ENCODE results near the gene RBM23.

DNA sequence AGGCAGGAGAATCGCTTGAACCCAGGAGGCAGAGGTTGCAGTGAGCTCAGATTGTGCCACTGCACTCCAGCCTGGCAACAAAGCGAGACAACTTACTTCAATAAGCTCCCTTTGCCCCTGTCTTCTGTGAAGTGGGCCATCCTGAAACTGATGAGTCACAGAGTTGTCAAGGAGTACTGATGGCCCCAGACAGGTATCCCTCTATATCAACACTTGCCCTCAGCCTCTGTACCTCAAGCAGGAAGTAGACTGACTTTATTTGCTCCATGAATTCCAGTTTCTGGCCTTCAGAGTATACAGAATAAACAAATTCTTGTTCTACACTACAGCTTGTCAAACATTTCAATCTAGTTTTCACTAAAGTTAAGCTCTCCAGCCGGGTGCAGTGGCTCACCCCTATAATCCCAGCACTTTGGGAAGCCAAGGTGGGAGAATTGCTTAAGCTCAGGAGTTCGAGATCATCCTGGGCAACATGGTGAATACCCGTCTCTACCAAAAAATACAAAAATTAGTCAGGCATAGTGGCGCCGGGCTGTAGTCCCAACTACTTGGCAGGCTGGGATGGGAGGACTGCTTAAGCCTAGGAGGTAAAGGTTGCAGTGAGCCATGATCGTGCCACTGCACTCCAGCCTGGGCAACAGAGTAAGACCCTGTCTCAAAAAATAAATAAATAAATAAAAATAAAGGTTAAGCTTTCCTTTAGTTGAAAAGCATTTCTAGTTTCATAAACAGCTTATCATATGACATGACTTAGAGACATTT is 63.8 kb downstream of the RBM23 start:
- TF ChIP-seq, protein P1, sequence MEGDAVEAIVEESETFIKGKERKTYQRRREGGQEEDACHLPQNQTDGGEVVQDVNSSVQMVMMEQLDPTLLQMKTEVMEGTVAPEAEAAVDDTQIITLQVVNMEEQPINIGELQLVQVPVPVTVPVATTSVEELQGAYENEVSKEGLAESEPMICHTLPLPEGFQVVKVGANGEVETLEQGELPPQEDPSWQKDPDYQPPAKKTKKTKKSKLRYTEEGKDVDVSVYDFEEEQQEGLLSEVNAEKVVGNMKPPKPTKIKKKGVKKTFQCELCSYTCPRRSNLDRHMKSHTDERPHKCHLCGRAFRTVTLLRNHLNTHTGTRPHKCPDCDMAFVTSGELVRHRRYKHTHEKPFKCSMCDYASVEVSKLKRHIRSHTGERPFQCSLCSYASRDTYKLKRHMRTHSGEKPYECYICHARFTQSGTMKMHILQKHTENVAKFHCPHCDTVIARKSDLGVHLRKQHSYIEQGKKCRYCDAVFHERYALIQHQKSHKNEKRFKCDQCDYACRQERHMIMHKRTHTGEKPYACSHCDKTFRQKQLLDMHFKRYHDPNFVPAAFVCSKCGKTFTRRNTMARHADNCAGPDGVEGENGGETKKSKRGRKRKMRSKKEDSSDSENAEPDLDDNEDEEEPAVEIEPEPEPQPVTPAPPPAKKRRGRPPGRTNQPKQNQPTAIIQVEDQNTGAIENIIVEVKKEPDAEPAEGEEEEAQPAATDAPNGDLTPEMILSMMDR (IDR thresholded peaks at IDR 0.05), result no peak
- TF ChIP-seq ZFX (IDR thresholded peaks at IDR 0.05; ENCODE audit: borderline replicate concordance), result no peak

Data from 22Rv1 (cell line).